Duodenal mucosa (tissue), 2 donors: ENCODE data around the gene MAST4.

ENCODE experiments used
- H3K27ac ChIP-seq: one replicate; pipeline ENCODE4 v1.7.0; 2013; ENCODE audit warnings: low read depth, low read length
- H3K27me3 ChIP-seq, 2 donors: one replicate each; pipeline ENCODE4 v1.7.0; 2013; ENCODE audit warnings: low read length in 2 of 2, control low read depth in 1 of 2; ENCODE audit not compliant: insufficient read depth in 2 of 2, control insufficient read depth in 1 of 2
- H3K36me3 ChIP-seq, 2 donors: one replicate each; pipeline ENCODE4 v1.7.0; 2013; ENCODE audit warnings: low read length in 2 of 2, control low read depth in 1 of 2; ENCODE audit not compliant: insufficient read depth in 2 of 2, control insufficient read depth in 1 of 2
- H3K4me1 ChIP-seq, 2 donors: one replicate each; pipeline ENCODE4 v1.7.0; 2013; ENCODE audit warnings: low read length in 2 of 2, control low read depth in 1 of 2; ENCODE audit not compliant: insufficient read depth in 2 of 2, control insufficient read depth in 1 of 2
- H3K4me3 ChIP-seq, 2 donors: one replicate each; pipeline ENCODE4 v1.7.0; 2013; ENCODE audit warnings: low read length in 2 of 2, low read depth in 1 of 2
- H3K9ac ChIP-seq, 2 donors: one replicate each; pipeline ENCODE4 v1.7.0; 2013; ENCODE audit warnings: low read length in 2 of 2, low read depth in 1 of 2
- H3K9me3 ChIP-seq, 2 donors: one replicate each; pipeline ENCODE4 v1.7.0; 2013; ENCODE audit warnings: low read length in 2 of 2, control low read depth in 1 of 2; ENCODE audit not compliant: control insufficient read depth in 1 of 2

Gene MAST4

DNA sequence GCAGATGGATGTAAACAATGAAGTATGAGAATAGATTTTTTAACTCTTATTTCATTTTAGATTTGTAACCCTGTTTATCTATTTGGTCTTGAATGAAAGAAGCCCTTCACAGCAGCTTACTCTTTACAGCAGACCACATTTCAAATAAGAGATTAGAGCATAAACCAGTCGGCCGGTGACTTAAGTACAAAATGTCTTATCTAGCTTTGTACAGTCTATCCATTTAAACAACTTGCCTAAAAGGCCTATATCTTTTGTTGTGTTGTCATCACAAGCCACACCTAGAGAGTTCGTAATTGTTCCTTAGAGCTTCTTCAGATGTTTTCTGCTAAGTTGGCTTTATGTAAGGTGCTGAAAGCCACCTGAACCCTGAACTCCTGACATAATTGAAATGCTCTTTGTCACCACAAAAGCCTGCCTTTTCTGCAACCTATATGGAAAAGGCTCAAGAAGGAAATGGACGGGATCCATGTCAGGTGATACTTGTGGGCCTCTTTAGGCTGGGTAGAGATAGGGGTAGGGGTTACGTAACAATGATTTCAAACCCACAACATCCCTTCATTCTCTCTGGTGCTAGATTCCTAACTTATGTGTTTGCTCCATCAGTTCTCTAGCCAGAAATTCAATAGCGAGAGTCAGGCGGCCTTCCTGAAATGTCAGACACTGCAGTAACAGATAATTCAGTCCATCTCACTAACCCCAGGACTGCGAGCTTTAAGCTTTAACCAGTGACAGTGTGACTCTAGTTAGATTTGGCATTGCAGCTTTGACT lies 437.9 kb downstream of the MAST4 start:
- peaks cover 5 to 13% of the 10 kb centered on the region in 2 donors for H3K4me1 ChIP-seq
- H3K27ac ChIP-seq, result no peak overlapping the region
- H3K27me3 ChIP-seq, result no peaks in the 10 kb centered on the region
- H3K4me3 ChIP-seq, result no peak overlapping the region
- H3K36me3 ChIP-seq, result no peaks in the 10 kb centered on the region
- H3K9ac ChIP-seq, result no peak overlapping the region
- H3K9me3 ChIP-seq, result no peaks in the 10 kb centered on the region

DNA sequence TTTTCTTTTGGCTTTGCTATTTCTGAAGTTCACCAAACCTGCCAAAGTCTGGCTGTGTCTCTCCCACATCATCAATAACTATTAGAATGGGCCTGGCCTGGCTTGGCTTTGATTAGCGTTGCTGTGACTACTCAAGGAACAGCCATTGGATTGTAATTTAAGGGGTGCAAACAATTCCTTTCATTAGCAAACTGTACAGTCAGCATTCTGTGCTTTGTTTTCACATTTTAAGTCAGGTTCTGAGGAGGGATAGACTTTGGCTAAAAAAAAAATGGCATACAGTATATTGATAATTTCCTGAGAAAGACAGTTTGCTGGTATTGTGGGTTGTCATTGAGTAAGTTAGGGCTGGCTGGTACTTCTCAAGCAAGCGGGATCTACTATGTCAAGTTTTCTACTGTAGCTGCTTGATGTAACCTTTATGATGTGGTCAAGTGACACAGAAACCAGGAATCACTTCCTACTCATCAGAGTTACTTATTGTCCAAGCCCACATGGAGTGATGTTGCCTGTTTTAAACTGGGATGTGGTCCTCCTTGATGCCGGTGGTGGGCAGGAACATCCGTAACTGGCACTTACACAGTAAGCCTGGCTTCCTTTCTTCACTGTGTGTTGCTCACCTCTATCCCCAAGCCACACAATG lies 439.0 kb downstream of the MAST4 start:
- H3K9me3 ChIP-seq, result no peaks in the 10 kb centered on the region
- H3K4me3 ChIP-seq, result no peak overlapping the region
- peaks cover 5 to 10% of the 10 kb centered on the region in 2 donors for H3K4me1 ChIP-seq
- no peak overlapping the region for H3K9ac ChIP-seq
- no peaks in the 10 kb centered on the region for H3K36me3 ChIP-seq
- H3K27me3 ChIP-seq, result no peaks in the 10 kb centered on the region
- H3K27ac ChIP-seq, result no peak overlapping the region

DNA sequence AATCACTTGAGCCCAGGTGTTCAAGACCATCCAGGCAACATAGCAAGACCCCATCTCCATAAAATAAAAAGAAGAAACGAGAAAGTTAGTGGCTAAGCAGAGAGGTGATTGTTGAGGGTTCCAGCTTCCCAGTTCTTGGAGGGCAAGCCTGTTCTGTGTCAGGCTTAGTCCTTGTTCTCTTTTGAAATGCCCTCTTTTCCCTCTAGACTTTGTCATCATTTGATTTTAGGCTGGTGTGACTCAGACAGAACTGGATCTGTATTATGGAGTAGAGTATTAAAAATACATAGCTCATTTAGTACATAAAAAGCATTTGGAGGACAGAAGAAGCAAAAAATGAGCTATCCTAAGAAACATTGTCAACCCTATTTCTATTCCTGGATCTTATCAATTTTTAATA lies 441.0 kb downstream of the MAST4 start:
- Histone ChIP-seq H3K27ac (no peak overlapping the region), H3K4me3 (no peak overlapping the region), H3K27me3 (no peaks in the 10 kb centered on the region), H3K9ac (no peak overlapping the region), H3K9me3 (no peaks in the 10 kb centered on the region), H3K4me1 (peaks cover 0 to 5% of the 10 kb centered on the region in 2 donors), H3K36me3 (no peaks in the 10 kb centered on the region)

DNA sequence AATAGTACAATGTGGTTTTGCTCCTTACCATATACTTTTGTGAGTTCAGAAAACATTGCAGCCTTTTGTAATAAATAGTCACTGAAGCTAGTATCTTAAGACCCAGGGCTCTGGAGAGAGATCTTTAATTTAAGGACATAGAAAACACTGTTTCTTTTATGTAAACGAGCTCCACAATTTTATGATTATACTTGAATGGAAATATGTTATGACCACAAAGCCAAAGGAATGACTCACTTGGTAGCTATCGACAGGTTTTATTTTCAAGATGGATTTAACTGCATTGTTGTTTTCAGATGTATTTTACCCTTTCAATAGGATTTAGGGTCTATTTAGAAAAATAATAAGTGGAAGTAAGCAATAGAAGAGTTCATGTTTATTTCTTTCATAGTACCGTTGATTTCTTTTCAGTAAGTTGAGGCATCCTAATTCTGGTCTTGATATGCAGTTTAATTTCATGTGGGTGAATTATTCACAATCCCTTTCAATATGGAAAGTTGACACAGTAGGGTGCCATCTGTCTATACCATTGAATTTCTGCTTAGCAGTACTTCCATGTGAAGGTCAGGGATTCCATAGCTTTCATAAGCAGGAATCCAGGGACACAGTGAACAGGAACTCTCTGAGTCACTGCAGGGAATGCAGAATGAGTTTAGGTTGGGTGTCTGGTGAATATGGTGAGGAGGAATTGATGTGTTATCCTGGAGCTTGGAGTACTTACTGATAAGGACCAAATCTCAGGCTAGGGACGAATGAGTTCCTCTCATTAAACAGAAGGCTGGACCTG lies 442.8 kb downstream of the MAST4 start:
- Histone ChIP-seq H3K27ac (no peak overlapping the region), H3K4me1 (peaks cover 4 to 12% of the 10 kb centered on the region in 2 donors)

DNA sequence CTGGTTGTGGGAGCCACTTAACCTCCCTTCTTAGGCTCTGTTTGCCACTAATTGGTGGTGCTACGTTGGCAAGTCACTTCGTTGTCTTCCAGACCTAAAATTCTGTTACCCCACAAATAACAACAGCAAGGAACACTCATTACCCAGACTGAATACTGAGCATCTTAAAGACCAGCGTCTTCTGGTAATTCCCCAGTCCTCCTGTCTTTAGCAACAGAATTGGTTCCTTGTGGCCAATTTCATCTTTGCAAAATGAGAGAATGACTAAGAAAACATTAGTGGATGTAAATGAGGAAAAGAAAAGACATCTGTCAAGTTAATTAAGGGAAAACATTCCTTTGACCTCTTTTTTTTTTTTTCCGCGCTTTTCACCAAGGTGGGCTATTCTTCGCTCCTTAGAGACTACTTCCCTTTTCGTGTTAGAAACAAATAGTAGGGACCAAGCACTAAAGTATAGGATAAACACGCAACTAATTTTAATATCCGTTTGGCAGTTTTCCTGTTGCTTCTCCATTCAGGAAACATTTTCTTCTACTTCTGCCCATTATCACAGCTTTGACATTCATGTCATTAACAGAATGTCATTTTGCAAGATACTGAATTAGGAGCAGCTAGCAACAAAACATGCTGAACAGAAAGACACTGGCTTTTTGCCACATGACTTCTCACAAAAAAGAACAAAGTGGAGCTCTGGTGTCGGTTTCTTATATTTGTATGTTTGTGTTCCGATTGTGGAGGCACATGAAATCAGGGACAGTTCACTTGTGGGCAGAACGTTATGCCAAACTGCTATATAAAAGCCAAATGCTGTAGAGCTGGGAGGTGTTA lies 446.2 kb downstream of the MAST4 start:
- Histone ChIP-seq H3K9ac (no peak overlapping the region), H3K27me3 (no peaks in the 10 kb centered on the region), H3K9me3 (no peaks in the 10 kb centered on the region), H3K27ac (no peak overlapping the region), H3K4me3 (no peak overlapping the region), H3K36me3 (no peaks in the 10 kb centered on the region), H3K4me1 (peaks cover 16 to 28% of the 10 kb centered on the region in 2 donors)

More for the DNA sequence above, 442.8 kb downstream of the MAST4 start:
- Histone ChIP-seq H3K36me3 (no peaks in the 10 kb centered on the region), H3K4me3 (no peak overlapping the region), H3K9ac (no peak overlapping the region), H3K9me3 (no peaks in the 10 kb centered on the region), H3K27me3 (no peaks in the 10 kb centered on the region)

DNA sequence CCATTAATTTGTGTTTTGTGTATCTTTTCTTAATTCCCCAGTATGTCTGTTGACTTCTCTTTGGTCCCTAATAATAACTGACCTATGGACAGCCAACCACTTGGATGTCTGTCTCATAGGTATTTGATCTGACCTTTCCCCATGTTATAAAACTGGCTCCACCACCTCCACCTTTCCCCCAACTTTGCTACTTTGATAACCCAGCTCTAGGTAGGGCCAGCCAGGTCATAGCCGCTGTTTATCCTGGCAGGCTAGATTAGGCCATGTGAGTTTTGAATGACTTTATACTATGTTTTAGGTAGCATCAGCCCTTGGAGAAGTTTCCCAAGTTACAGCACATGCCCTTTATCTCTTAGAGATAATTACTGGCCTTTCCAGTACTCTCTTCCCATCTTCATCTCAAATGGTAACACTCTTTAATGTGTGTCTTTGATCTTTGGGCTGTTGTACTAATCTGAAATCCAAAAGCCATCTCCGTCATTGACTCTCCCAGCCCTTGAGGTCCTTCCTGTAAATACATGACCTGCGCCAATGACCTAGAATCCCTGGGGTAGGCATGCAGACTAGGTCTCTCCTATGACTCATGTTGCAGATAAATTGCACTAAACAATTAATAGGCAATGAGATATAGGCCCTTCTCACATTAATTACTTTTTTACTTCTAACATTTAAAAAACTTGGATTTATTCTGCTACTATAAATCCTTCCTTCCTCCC lies 447.8 kb downstream of the MAST4 start:
- Histone ChIP-seq H3K9ac (no peak overlapping the region), H3K9me3 (no peaks in the 10 kb centered on the region), H3K27ac (no peak overlapping the region), H3K36me3 (no peaks in the 10 kb centered on the region), H3K4me3 (no peak overlapping the region), H3K27me3 (no peaks in the 10 kb centered on the region), H3K4me1 (peaks cover 21 to 37% of the 10 kb centered on the region in 2 donors)

DNA sequence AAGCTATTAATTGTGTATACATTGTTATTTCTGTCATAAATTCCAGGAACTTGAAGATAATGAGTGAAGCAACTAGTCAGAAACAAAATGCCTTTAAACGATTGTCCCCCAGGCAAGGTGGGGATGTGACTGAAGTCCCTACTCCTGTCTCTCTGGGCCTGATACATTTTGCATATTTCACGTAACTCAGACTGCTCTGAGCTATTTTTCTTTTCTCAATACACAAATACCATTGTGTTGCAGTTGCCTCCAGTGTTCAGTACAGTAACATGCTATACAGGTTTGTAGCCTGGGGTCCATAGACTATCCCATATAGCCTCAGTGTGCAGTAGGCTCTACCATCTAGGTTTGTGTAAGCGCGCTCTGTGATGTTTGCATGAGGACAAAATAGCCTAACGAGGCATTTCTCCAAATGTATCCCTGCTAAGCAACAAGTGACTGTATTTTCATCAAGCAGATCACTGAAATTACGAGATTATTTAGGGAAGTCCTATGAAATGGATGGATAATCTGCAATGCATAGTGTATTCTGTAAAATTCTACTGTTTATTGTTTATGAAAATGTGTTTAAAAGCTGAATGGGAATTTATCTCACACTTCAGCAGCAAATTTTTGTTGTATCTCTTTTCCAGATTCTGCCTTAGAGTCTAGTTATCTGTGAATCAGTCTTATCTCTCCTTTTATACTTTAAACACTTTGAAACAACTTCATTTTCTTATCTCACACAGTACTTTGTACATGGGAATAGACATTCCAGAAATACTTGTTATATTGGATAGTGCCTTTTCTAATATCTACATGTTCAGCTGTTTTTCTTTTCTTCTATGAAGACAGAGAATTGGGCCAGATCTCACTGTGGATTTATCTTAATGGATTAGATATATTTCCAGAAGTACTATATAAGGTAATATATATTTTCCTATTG lies 449.9 kb downstream of the MAST4 start:
- Histone ChIP-seq H3K4me3 (no peak overlapping the region), H3K9me3 (no peaks in the 10 kb centered on the region), H3K27ac (no peak overlapping the region), H3K36me3 (no peaks in the 10 kb centered on the region), H3K4me1 (peaks cover 34 to 52% of the 10 kb centered on the region in 2 donors), H3K9ac (no peak overlapping the region), H3K27me3 (no peaks in the 10 kb centered on the region)

DNA sequence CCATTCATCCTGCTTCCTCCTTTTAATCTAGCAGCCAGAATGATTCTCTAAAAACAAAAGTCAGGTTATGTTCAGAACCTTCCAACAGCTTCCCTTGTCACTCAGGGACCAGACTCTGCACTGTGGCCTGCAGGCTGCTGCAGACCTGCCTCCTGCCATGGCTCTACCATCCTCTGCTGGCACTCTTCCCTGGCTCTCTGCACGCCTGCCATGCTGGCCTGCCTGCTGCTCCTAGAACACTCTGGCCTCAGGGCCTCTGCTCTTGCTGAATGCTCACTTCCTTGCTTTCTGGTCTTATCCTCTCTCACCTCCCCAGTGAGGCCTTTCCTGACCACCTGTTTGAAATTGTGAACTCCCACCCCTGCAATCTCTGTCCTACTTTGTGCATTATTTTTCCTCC lies 451.0 kb downstream of the MAST4 start:
- Histone ChIP-seq H3K4me3 (no peak overlapping the region), H3K27ac (no peak overlapping the region), H3K4me1 (peaks cover 34 to 62% of the 10 kb centered on the region in 2 donors), H3K27me3 (no peaks in the 10 kb centered on the region), H3K9ac (no peak overlapping the region), H3K9me3 (no peaks in the 10 kb centered on the region), H3K36me3 (no peaks in the 10 kb centered on the region)
